H9 (cell line): ENCODE results near the gene IL10. TPM values are rescaled to one million over a fixed set of nuclear protein-coding genes. Genes with fewer than 3 reads are reported as not detected.

Experiments used
- DNase-seq: peaks from one replicate; pipeline ENCODE4 v3.0.0-alpha.2; 2017
- H2AFZ ChIP-seq: one replicate; pipeline ENCODE4 v1.6.1; 2013; ENCODE audit warnings: mild to moderate bottlenecking, low read length, control low read depth, moderate library complexity
- H2AK5ac ChIP-seq: 2 replicates; pipeline ENCODE4 v1.6.1; 2013; ENCODE audit warnings: low read length, control low read depth, mixed read lengths; ENCODE audit not compliant: insufficient read length
- H2BK120ac ChIP-seq: one replicate; pipeline ENCODE4 v1.6.1; 2013; ENCODE audit warnings: low read depth, mild to moderate bottlenecking, low read length, control low read depth, inconsistent platforms; ENCODE audit not compliant: poor library complexity, severe bottlenecking
- H2BK12ac ChIP-seq: 2 replicates; pipeline ENCODE4 v1.6.1; 2013; ENCODE audit warnings: low read length, control low read depth, mixed read lengths, low read depth; ENCODE audit not compliant: insufficient read length
- H2BK15ac ChIP-seq: 2 replicates; pipeline ENCODE4 v1.6.1; 2013; ENCODE audit warnings: low read depth, low read length, control low read depth
- H2BK20ac ChIP-seq: one replicate; pipeline ENCODE4 v1.6.1; 2013; ENCODE audit warnings: low read depth, mild to moderate bottlenecking, low read length, control low read depth, inconsistent platforms; ENCODE audit not compliant: poor library complexity, severe bottlenecking
- H2BK5ac ChIP-seq: 2 replicates; pipeline ENCODE4 v1.6.1; 2013; ENCODE audit warnings: low read length, control low read depth, mixed read lengths; ENCODE audit not compliant: insufficient read length
- H3K14ac ChIP-seq: 2 replicates; pipeline ENCODE4 v1.6.1; 2013; ENCODE audit warnings: low read length, control low read depth; ENCODE audit not compliant: insufficient read depth
- H3K18ac ChIP-seq: 2 replicates; pipeline ENCODE4 v1.6.1; 2013; ENCODE audit warnings: low read depth, mild to moderate bottlenecking, mixed read lengths, low read length, control low read depth; ENCODE audit not compliant: insufficient read length
- H3K23ac ChIP-seq: 2 replicates; pipeline ENCODE4 v1.6.1; 2013; ENCODE audit warnings: low read length, control low read depth, mixed read lengths, low read depth; ENCODE audit not compliant: insufficient read length
- H3K23me2 ChIP-seq: 2 replicates; pipeline ENCODE4 v1.6.1; 2013; ENCODE audit warnings: low read depth, mild to moderate bottlenecking, mixed read lengths, low read length, control low read depth; ENCODE audit not compliant: insufficient read length, poor library complexity, severe bottlenecking
- H3K27ac ChIP-seq: 2 replicates; pipeline ENCODE4 v1.5.1; 2013; ENCODE audit warnings: low read length, control low read depth, mixed read lengths, low read depth; ENCODE audit not compliant: insufficient read length
- H3K27me3 ChIP-seq: 2 replicates; pipeline ENCODE4 v1.6.1; 2013; ENCODE audit warnings: low read length, control low read depth, inconsistent platforms; ENCODE audit not compliant: insufficient read depth
- H3K4ac ChIP-seq: 2 replicates; pipeline ENCODE4 v1.6.1; 2013; ENCODE audit warnings: low read depth, mild to moderate bottlenecking, control low read depth, inconsistent platforms, low read length, moderate library complexity
- H3K4me1 ChIP-seq: 2 replicates; pipeline ENCODE4 v1.6.1; 2013; ENCODE audit warnings: low read length, control low read depth, inconsistent platforms; ENCODE audit not compliant: insufficient read depth
- H3K4me2 ChIP-seq: 2 replicates; pipeline ENCODE4 v1.6.1; 2013; ENCODE audit warnings: low read length, control low read depth, mixed read lengths; ENCODE audit not compliant: insufficient read length, insufficient read depth
- H3K56ac ChIP-seq: 2 replicates; pipeline ENCODE4 v1.6.1; 2013; ENCODE audit warnings: low read depth, mild to moderate bottlenecking, mixed read lengths, low read length, control low read depth; ENCODE audit not compliant: insufficient read length
- H3K79me1 ChIP-seq: 2 replicates; pipeline ENCODE4 v1.6.1; 2013; ENCODE audit warnings: low read depth, mild to moderate bottlenecking, moderate library complexity, low read length, control low read depth, inconsistent platforms; ENCODE audit not compliant: insufficient read depth, poor library complexity, severe bottlenecking
- H3K79me2 ChIP-seq: 2 replicates; pipeline ENCODE4 v1.6.1; 2013; ENCODE audit warnings: low read length, control low read depth, inconsistent platforms; ENCODE audit not compliant: insufficient read depth
- H3K9ac ChIP-seq: 2 replicates; pipeline ENCODE4 v1.6.1; 2013; ENCODE audit warnings: low read length, control low read depth, mixed read lengths; ENCODE audit not compliant: insufficient read length; ENCODE audit errors: extremely low read depth
- H3K9me3 ChIP-seq: one replicate; pipeline ENCODE4 v1.6.1; 2013; ENCODE audit warnings: low read depth, low read length, inconsistent platforms; ENCODE audit not compliant: control insufficient read depth
- H3T11ph ChIP-seq: one replicate; pipeline ENCODE4 v1.6.1; 2013; ENCODE audit warnings: mild to moderate bottlenecking, low read length, control low read depth, inconsistent platforms
- H4K20me1 ChIP-seq: one replicate; pipeline ENCODE4 v1.6.1; 2013; ENCODE audit not compliant: control insufficient read depth, insufficient read length, insufficient read depth
- H4K5ac ChIP-seq: 2 replicates; pipeline ENCODE4 v1.6.1; 2013; ENCODE audit warnings: low read depth, mild to moderate bottlenecking, mixed read lengths, low read length, control low read depth; ENCODE audit not compliant: insufficient read length
- H4K8ac ChIP-seq: replicated peaks from 2 replicates; pipeline ENCODE4 v1.6.1; 2013; ENCODE audit warnings: low read length, control low read depth, mixed read lengths, low read depth; ENCODE audit not compliant: insufficient read length
- H4K91ac ChIP-seq: 2 replicates; pipeline ENCODE4 v1.6.1; 2013; ENCODE audit warnings: low read depth, mild to moderate bottlenecking, moderate library complexity, mixed read lengths, low read length, control low read depth; ENCODE audit not compliant: insufficient read length
- H3K27ac Mint-ChIP-seq, 3 experiments: 2 replicates in 2 of 3; 3 replicates in 1 of 3; pipeline ENCODE4 v1.8.0; 2020 to 2021; ENCODE audit warnings: mixed read lengths in 3 of 3, mild to moderate bottlenecking in 1 of 3, moderate library complexity in 1 of 3
- H3K27me3 Mint-ChIP-seq: 2 replicates; pipeline ENCODE4 v1.8.0; 2021; ENCODE audit warnings: low read depth, mild to moderate bottlenecking, moderate library complexity, mixed read lengths
- H3K36me3 Mint-ChIP-seq, 3 experiments: 2 replicates in 2 of 3; 3 replicates in 1 of 3; pipeline ENCODE4 v1.8.0; 2020 to 2021; ENCODE audit warnings: low read depth in 3 of 3, mixed read lengths in 3 of 3; ENCODE audit not compliant: insufficient read depth in 1 of 3
- H3K4me1 Mint-ChIP-seq, 2 experiments: 2 replicates each; pipeline ENCODE4 v1.8.0; 2020; ENCODE audit warnings: mixed read lengths in 2 of 2
- H3K4me3 Mint-ChIP-seq, 2 experiments: 2 replicates in 1 of 2; 3 replicates in 1 of 2; pipeline ENCODE4 v1.8.0; 2020 to 2021; ENCODE audit warnings: mild to moderate bottlenecking in 2 of 2, mixed read lengths in 2 of 2, moderate library complexity in 1 of 2
- H3K9me3 Mint-ChIP-seq, 2 experiments: 2 replicates in 1 of 2; 3 replicates in 1 of 2; pipeline ENCODE4 v1.8.0; 2020; ENCODE audit warnings: mild to moderate bottlenecking in 2 of 2, mixed read lengths in 2 of 2, moderate library complexity in 1 of 2
- CTCF ChIP-seq: fragments of 200-600 bp; sonication (generic); conservative IDR thresholded peaks from 3 replicates; pipeline ENCODE4 v1.8.0; 2021; ENCODE audit warnings: antibody characterized with exemption, mild to moderate bottlenecking
- WGBS: extraction: QIAGEN DNeasy Blood & Tissue Kit; methylation state at CpG from one replicate; pipeline ENCODE4 v1.1.7; 2013; ENCODE audit warnings: missing lambda C conversion rate, low lambda C conversion rate, mixed read lengths; ENCODE audit not compliant: insufficient read length; ENCODE audit errors: extremely low coverage; 5-methylcytosine and 5-hydroxymethylcytosine counted together
- total RNA-seq: library from RNA; stranded (reverse); gene quantifications from 2 replicates; pipeline ENCODE4 v1.2.1, GENCODE V29; 2021

IL10 gene
- total RNA-seq, 1 experiment from 2014 or later = not detected

DNA sequence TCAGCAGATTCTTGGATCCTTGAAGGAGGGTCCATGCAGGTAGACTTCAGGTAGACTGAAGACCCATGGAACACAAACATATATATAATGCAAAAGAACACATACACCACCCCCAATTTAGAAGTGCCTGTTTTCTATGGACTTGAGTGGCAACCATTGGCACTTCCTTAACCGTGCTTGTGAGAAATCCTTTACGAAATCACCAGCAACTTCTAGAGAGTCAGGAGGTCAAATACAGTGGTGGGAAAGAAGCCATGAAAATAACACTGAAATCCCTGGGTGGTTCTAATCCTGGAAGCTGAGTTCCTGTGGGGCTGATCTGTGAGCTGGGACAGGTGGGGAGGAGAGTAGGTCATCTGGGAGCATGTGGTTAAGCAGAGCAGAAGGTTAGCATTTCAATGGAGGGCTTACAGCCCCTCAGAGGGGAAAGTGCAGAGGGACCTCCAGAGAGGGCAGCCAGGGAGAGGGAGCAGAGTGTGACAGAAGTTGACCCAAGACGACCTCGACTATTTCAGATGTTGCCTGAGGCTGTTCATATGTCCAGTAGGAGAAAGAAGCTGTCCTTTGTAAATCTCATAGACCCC, 13.0 kb upstream of the IL10 start:
- no peak overlapping the region for H2BK120ac ChIP-seq
- H3K27ac ChIP-seq = no peak overlapping the region
- no peak overlapping the region for H2BK20ac ChIP-seq
- H4K5ac ChIP-seq = no peak overlapping the region
- no peaks in the 10 kb centered on the region for H3K79me2 ChIP-seq
- H3K4me1 Mint-ChIP-seq = peaks cover 6 to 14% of the 10 kb centered on the region in 2 experiments
- peak overlapping the region in 1 of 3 experiments; percentile 32; a peak in 1 of 7 replicates for H3K27ac Mint-ChIP-seq
- no peak for DNase-seq
- no peaks in the 10 kb centered on the region for H3K4me1 ChIP-seq
- no peaks in the 10 kb centered on the region for H3K36me3 Mint-ChIP-seq
- H3T11ph ChIP-seq = no peak overlapping the region
- H3K27me3 Mint-ChIP-seq = peaks cover 19% of the 10 kb centered on the region
- no peaks in the 10 kb centered on the region for H3K79me1 ChIP-seq
- H3K4me2 ChIP-seq = no peak overlapping the region
- H2BK5ac ChIP-seq = no peak overlapping the region
- no peaks in the 10 kb centered on the region for H3K27me3 ChIP-seq
- H4K91ac ChIP-seq = no peak overlapping the region
- H3K23ac ChIP-seq = no peak overlapping the region
- H4K8ac ChIP-seq = no peak overlapping the region
- no peaks in the 10 kb centered on the region for H3K9me3 Mint-ChIP-seq
- no CpG with 5 or more reads among the region's 4 CpGs for WGBS
- no peak overlapping the region for H2AFZ ChIP-seq
- H4K20me1 ChIP-seq = no peaks in the 10 kb centered on the region
- H2AK5ac ChIP-seq = no peak overlapping the region
- H3K56ac ChIP-seq = no peak overlapping the region
- no peak overlapping the region for H3K18ac ChIP-seq
- no peak overlapping the region for H3K4ac ChIP-seq
- H2BK15ac ChIP-seq = no peak overlapping the region
- H3K4me3 Mint-ChIP-seq = no peak overlapping the region
- H3K9me3 ChIP-seq = no peaks in the 10 kb centered on the region
- no peak for TF ChIP-seq CTCF
- no peak overlapping the region for H3K9ac ChIP-seq
- no peak overlapping the region for H3K14ac ChIP-seq
- no peaks in the 10 kb centered on the region for H3K23me2 ChIP-seq
- H2BK12ac ChIP-seq = no peak overlapping the region
